H9 (cell line): Measurements from ENCODE around the gene KCTD19. TPM values are rescaled to one million over a fixed set of nuclear protein-coding genes. Genes with fewer than 3 reads are reported as not detected.

Experiments
- DNase-seq: peaks from one replicate; pipeline ENCODE4 v3.0.0-alpha.2; 2017
- H2AFZ ChIP-seq: one replicate; pipeline ENCODE4 v1.6.1; 2013; ENCODE audit warnings: mild to moderate bottlenecking, low read length, control low read depth, moderate library complexity
- H2AK5ac ChIP-seq: 2 replicates; pipeline ENCODE4 v1.6.1; 2013; ENCODE audit warnings: low read length, control low read depth, mixed read lengths; ENCODE audit not compliant: insufficient read length
- H2BK120ac ChIP-seq: one replicate; pipeline ENCODE4 v1.6.1; 2013; ENCODE audit warnings: low read depth, mild to moderate bottlenecking, low read length, control low read depth, inconsistent platforms; ENCODE audit not compliant: poor library complexity, severe bottlenecking
- H2BK12ac ChIP-seq: 2 replicates; pipeline ENCODE4 v1.6.1; 2013; ENCODE audit warnings: low read length, control low read depth, mixed read lengths, low read depth; ENCODE audit not compliant: insufficient read length
- H2BK15ac ChIP-seq: 2 replicates; pipeline ENCODE4 v1.6.1; 2013; ENCODE audit warnings: low read depth, low read length, control low read depth
- H2BK20ac ChIP-seq: one replicate; pipeline ENCODE4 v1.6.1; 2013; ENCODE audit warnings: low read depth, mild to moderate bottlenecking, low read length, control low read depth, inconsistent platforms; ENCODE audit not compliant: poor library complexity, severe bottlenecking
- H2BK5ac ChIP-seq: 2 replicates; pipeline ENCODE4 v1.6.1; 2013; ENCODE audit warnings: low read length, control low read depth, mixed read lengths; ENCODE audit not compliant: insufficient read length
- H3K14ac ChIP-seq: 2 replicates; pipeline ENCODE4 v1.6.1; 2013; ENCODE audit warnings: low read length, control low read depth; ENCODE audit not compliant: insufficient read depth
- H3K18ac ChIP-seq: 2 replicates; pipeline ENCODE4 v1.6.1; 2013; ENCODE audit warnings: low read depth, mild to moderate bottlenecking, mixed read lengths, low read length, control low read depth; ENCODE audit not compliant: insufficient read length
- H3K23ac ChIP-seq: 2 replicates; pipeline ENCODE4 v1.6.1; 2013; ENCODE audit warnings: low read length, control low read depth, mixed read lengths, low read depth; ENCODE audit not compliant: insufficient read length
- H3K23me2 ChIP-seq: 2 replicates; pipeline ENCODE4 v1.6.1; 2013; ENCODE audit warnings: low read depth, mild to moderate bottlenecking, mixed read lengths, low read length, control low read depth; ENCODE audit not compliant: insufficient read length, poor library complexity, severe bottlenecking
- H3K27ac ChIP-seq: 2 replicates; pipeline ENCODE4 v1.5.1; 2013; ENCODE audit warnings: low read length, control low read depth, mixed read lengths, low read depth; ENCODE audit not compliant: insufficient read length
- H3K27me3 ChIP-seq: 2 replicates; pipeline ENCODE4 v1.6.1; 2013; ENCODE audit warnings: low read length, control low read depth, inconsistent platforms; ENCODE audit not compliant: insufficient read depth
- H3K4ac ChIP-seq: 2 replicates; pipeline ENCODE4 v1.6.1; 2013; ENCODE audit warnings: low read depth, mild to moderate bottlenecking, control low read depth, inconsistent platforms, low read length, moderate library complexity
- H3K4me1 ChIP-seq: 2 replicates; pipeline ENCODE4 v1.6.1; 2013; ENCODE audit warnings: low read length, control low read depth, inconsistent platforms; ENCODE audit not compliant: insufficient read depth
- H3K4me2 ChIP-seq: 2 replicates; pipeline ENCODE4 v1.6.1; 2013; ENCODE audit warnings: low read length, control low read depth, mixed read lengths; ENCODE audit not compliant: insufficient read length, insufficient read depth
- H3K56ac ChIP-seq: 2 replicates; pipeline ENCODE4 v1.6.1; 2013; ENCODE audit warnings: low read depth, mild to moderate bottlenecking, mixed read lengths, low read length, control low read depth; ENCODE audit not compliant: insufficient read length
- H3K79me1 ChIP-seq: 2 replicates; pipeline ENCODE4 v1.6.1; 2013; ENCODE audit warnings: low read depth, mild to moderate bottlenecking, moderate library complexity, low read length, control low read depth, inconsistent platforms; ENCODE audit not compliant: insufficient read depth, poor library complexity, severe bottlenecking
- H3K79me2 ChIP-seq: 2 replicates; pipeline ENCODE4 v1.6.1; 2013; ENCODE audit warnings: low read length, control low read depth, inconsistent platforms; ENCODE audit not compliant: insufficient read depth
- H3K9ac ChIP-seq: 2 replicates; pipeline ENCODE4 v1.6.1; 2013; ENCODE audit warnings: low read length, control low read depth, mixed read lengths; ENCODE audit not compliant: insufficient read length; ENCODE audit errors: extremely low read depth
- H3K9me3 ChIP-seq: one replicate; pipeline ENCODE4 v1.6.1; 2013; ENCODE audit warnings: low read depth, low read length, inconsistent platforms; ENCODE audit not compliant: control insufficient read depth
- H3T11ph ChIP-seq: one replicate; pipeline ENCODE4 v1.6.1; 2013; ENCODE audit warnings: mild to moderate bottlenecking, low read length, control low read depth, inconsistent platforms
- H4K20me1 ChIP-seq: one replicate; pipeline ENCODE4 v1.6.1; 2013; ENCODE audit not compliant: control insufficient read depth, insufficient read length, insufficient read depth
- H4K5ac ChIP-seq: 2 replicates; pipeline ENCODE4 v1.6.1; 2013; ENCODE audit warnings: low read depth, mild to moderate bottlenecking, mixed read lengths, low read length, control low read depth; ENCODE audit not compliant: insufficient read length
- H4K8ac ChIP-seq: replicated peaks from 2 replicates; pipeline ENCODE4 v1.6.1; 2013; ENCODE audit warnings: low read length, control low read depth, mixed read lengths, low read depth; ENCODE audit not compliant: insufficient read length
- H4K91ac ChIP-seq: 2 replicates; pipeline ENCODE4 v1.6.1; 2013; ENCODE audit warnings: low read depth, mild to moderate bottlenecking, moderate library complexity, mixed read lengths, low read length, control low read depth; ENCODE audit not compliant: insufficient read length
- H3K27ac Mint-ChIP-seq, 3 experiments: 2 replicates in 2 of 3; 3 replicates in 1 of 3; pipeline ENCODE4 v1.8.0; 2020 to 2021; ENCODE audit warnings: mixed read lengths in 3 of 3, mild to moderate bottlenecking in 1 of 3, moderate library complexity in 1 of 3
- H3K27me3 Mint-ChIP-seq: 2 replicates; pipeline ENCODE4 v1.8.0; 2021; ENCODE audit warnings: low read depth, mild to moderate bottlenecking, moderate library complexity, mixed read lengths
- H3K36me3 Mint-ChIP-seq, 3 experiments: 2 replicates in 2 of 3; 3 replicates in 1 of 3; pipeline ENCODE4 v1.8.0; 2020 to 2021; ENCODE audit warnings: low read depth in 3 of 3, mixed read lengths in 3 of 3; ENCODE audit not compliant: insufficient read depth in 1 of 3
- H3K4me1 Mint-ChIP-seq, 2 experiments: 2 replicates each; pipeline ENCODE4 v1.8.0; 2020; ENCODE audit warnings: mixed read lengths in 2 of 2
- H3K4me3 Mint-ChIP-seq, 2 experiments: 2 replicates in 1 of 2; 3 replicates in 1 of 2; pipeline ENCODE4 v1.8.0; 2020 to 2021; ENCODE audit warnings: mild to moderate bottlenecking in 2 of 2, mixed read lengths in 2 of 2, moderate library complexity in 1 of 2
- H3K9me3 Mint-ChIP-seq, 2 experiments: 2 replicates in 1 of 2; 3 replicates in 1 of 2; pipeline ENCODE4 v1.8.0; 2020; ENCODE audit warnings: mild to moderate bottlenecking in 2 of 2, mixed read lengths in 2 of 2, moderate library complexity in 1 of 2
- WGBS: extraction: QIAGEN DNeasy Blood & Tissue Kit; methylation state at CpG from one replicate; pipeline ENCODE4 v1.1.7; 2013; ENCODE audit warnings: missing lambda C conversion rate, low lambda C conversion rate, mixed read lengths; ENCODE audit not compliant: insufficient read length; ENCODE audit errors: extremely low coverage; 5-methylcytosine and 5-hydroxymethylcytosine counted together
- total RNA-seq: library from RNA; stranded (reverse); gene quantifications from 2 replicates; pipeline ENCODE4 v1.2.1, GENCODE V29; 2021
- TF ChIP-seq, protein P1 (sequence below): fragments of 200-600 bp; sonication (generic); conservative IDR thresholded peaks from 3 replicates; pipeline ENCODE4 v1.8.0; 2021; ENCODE audit warnings: antibody characterized with exemption, mild to moderate bottlenecking

KCTD19 gene
- total RNA-seq, 1 experiment from 2014 or later = 0.13 TPM

DNA sequence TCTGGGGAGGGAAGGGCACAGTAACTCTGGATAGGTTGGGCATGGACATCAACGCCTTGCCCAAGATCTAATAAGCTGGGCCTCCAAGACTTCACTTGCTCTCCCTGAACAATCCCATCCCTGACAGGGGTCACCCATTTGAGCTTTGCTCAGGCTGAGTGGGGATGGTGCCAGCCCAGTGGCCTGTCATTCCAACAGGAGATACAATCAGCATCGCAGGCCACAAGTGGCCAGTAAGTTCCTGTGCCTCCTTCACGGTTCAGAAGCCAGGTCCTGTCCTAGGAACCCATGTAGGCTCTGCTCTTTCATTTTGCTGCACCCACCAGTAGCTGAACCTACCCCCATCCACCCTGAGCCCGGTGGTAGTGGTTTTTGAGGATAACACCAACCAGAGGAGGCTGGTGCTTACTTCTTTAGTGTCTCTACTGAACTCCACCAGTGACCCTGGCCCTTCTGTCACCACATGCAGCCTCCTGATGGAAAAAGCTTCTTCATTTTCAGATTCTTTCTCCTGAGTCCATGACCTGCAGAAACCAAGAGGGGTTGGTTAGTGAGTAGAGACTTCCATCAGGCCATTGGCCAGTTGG is 32.3 kb downstream of the KCTD19 start:
- Mint-ChIP-seq H3K36me3 (no peaks in the 10 kb centered on the region), H3K4me1 (peaks cover 6 to 7% of the 10 kb centered on the region in 2 experiments), H3K4me3 (no peak overlapping the region), H3K27ac (no peak overlapping the region), H3K27me3 (peaks cover 58% of the 10 kb centered on the region), H3K9me3 (no peaks in the 10 kb centered on the region)
- H3K9me3 ChIP-seq = no peaks in the 10 kb centered on the region
- no peak for DNase-seq
- no peak overlapping the region for H3K23ac ChIP-seq
- no peak overlapping the region for H2BK20ac ChIP-seq
- H2AFZ ChIP-seq = no peak overlapping the region
- H4K91ac ChIP-seq = no peak overlapping the region
- H3K79me2 ChIP-seq = no peaks in the 10 kb centered on the region
- H2BK120ac ChIP-seq = no peak overlapping the region
- H4K5ac ChIP-seq = no peak overlapping the region
- no peak overlapping the region for H2AK5ac ChIP-seq
- no peak overlapping the region for H3K56ac ChIP-seq
- H3K27me3 ChIP-seq = no peaks in the 10 kb centered on the region; the same call in 1 of the 2 replicates
- H3K4me2 ChIP-seq = no peak overlapping the region
- H3K4ac ChIP-seq = no peak overlapping the region
- no peak overlapping the region for H2BK12ac ChIP-seq
- no peaks in the 10 kb centered on the region for H4K20me1 ChIP-seq
- H3K14ac ChIP-seq = no peak overlapping the region; the same call in 1 of the 2 replicates
- H3K9ac ChIP-seq = no peak overlapping the region
- H2BK5ac ChIP-seq = no peak overlapping the region
- no peak overlapping the region for H3T11ph ChIP-seq
- H3K27ac ChIP-seq = no peak overlapping the region
- no peaks in the 10 kb centered on the region for H3K79me1 ChIP-seq
- no peak overlapping the region for H2BK15ac ChIP-seq
- no peak overlapping the region for H3K18ac ChIP-seq
- TF ChIP-seq, protein P1, sequence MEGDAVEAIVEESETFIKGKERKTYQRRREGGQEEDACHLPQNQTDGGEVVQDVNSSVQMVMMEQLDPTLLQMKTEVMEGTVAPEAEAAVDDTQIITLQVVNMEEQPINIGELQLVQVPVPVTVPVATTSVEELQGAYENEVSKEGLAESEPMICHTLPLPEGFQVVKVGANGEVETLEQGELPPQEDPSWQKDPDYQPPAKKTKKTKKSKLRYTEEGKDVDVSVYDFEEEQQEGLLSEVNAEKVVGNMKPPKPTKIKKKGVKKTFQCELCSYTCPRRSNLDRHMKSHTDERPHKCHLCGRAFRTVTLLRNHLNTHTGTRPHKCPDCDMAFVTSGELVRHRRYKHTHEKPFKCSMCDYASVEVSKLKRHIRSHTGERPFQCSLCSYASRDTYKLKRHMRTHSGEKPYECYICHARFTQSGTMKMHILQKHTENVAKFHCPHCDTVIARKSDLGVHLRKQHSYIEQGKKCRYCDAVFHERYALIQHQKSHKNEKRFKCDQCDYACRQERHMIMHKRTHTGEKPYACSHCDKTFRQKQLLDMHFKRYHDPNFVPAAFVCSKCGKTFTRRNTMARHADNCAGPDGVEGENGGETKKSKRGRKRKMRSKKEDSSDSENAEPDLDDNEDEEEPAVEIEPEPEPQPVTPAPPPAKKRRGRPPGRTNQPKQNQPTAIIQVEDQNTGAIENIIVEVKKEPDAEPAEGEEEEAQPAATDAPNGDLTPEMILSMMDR = no peak
- no CpG with 5 or more reads among the region's 4 CpGs for WGBS
- no peak overlapping the region for H4K8ac ChIP-seq
- H3K23me2 ChIP-seq = no peaks in the 10 kb centered on the region
- H3K4me1 ChIP-seq = no peaks in the 10 kb centered on the region
